Gastrocnemius medialis (tissue), 4 donors: ENCODE measurements around the gene PLN. TPM values are rescaled to one million over a fixed set of nuclear protein-coding genes. Genes with fewer than 3 reads are reported as not detected.

Source experiments
- ATAC-seq, 2 donors: fragments of 150-250 bp; one replicate each; pipeline ENCODE4 v1.9.1; 2016
- DNase-seq, 2 donors: peaks; one replicate each; pipeline ENCODE4 v3.0.0-alpha.2; 2019
- H3K27ac ChIP-seq, 4 donors: fragments of 200-600 bp; sonication (generic); 1 replicate in 1 of 4; 2 replicates in 3 of 4; pipeline ENCODE4 v1.5.1; 2016 to 2018; ENCODE audit warnings: mild to moderate bottlenecking in 2 of 4, moderate library complexity in 1 of 4
- H3K27me3 ChIP-seq, 3 donors: fragments of 200-600 bp; sonication (generic) in 2 of 3; 1 replicate in 1 of 3; 2 replicates in 2 of 3; pipeline versions ENCODE4 v1.5.1 to v1.6.0; 2016 to 2019; ENCODE audit warnings: mild to moderate bottlenecking in 1 of 3, moderate library complexity in 1 of 3
- H3K36me3 ChIP-seq, 2 donors: fragments of 200-600 bp; sonication (generic) in 1 of 2; one replicate each; pipeline ENCODE4 v1.5.1; 2017 to 2018
- H3K4me1 ChIP-seq, 2 donors: fragments of 200-600 bp; sonication (generic) in 1 of 2; one replicate each; pipeline ENCODE4 v1.5.1; 2016 to 2017; ENCODE audit warnings: mild to moderate bottlenecking in 2 of 2
- H3K4me3 ChIP-seq, 4 donors: fragments of 200-600 bp; sonication (generic) in 3 of 4; 1 replicate in 1 of 4; 2 replicates in 3 of 4; pipeline ENCODE4 v1.5.1; 2016 to 2019; ENCODE audit warnings: mild to moderate bottlenecking in 2 of 4
- H3K9me3 ChIP-seq, 3 donors: fragments of 200-600 bp; sonication (generic) in 2 of 3; 1 replicate in 1 of 3; 2 replicates in 2 of 3; pipeline ENCODE4 v1.5.1; 2016 to 2019
- CTCF ChIP-seq, 5 experiments: fragments of 450-650 bp in 3 of 5; fragments of 200-600 bp in 2 of 5; sonication (generic) in 2 of 5; IDR thresholded peaks in 4 of 5; conservative IDR thresholded peaks in 1 of 5; 1 replicate in 4 of 5; 2 replicates in 1 of 5; pipeline ENCODE4 v1.5.1; 2016 to 2019; ENCODE audit warnings: antibody characterized with exemption in 5 of 5, mild to moderate bottlenecking in 3 of 5, moderate library complexity in 3 of 5
- POLR2A ChIP-seq, 2 donors: fragments of 450-650 bp; IDR thresholded peaks; one replicate each; pipeline ENCODE4 v1.6.1; 2017; ENCODE audit warnings: antibody characterized with exemption in 2 of 2, mild to moderate bottlenecking in 2 of 2, moderate library complexity in 2 of 2
- in situ Hi-C, 4 donors: fragments of 200-750 bp; cut with MboI; loops; one replicate each; pipeline versions ENCODE4 v1.15.0 to v1.8.0; 2017; ENCODE audit warnings: low sequenced_read_pairs in 4 of 4
- intact Hi-C: fragments of 100-400 bp; cut with DNase I; formaldehyde crosslinking; loops from one replicate; pipeline ENCODE4 v1.15.1; 2023; ENCODE audit warnings: low total_unique reads
- total RNA-seq, 4 donors: library from RNA; depleted of rRNA; stranded (reverse); fragments of >200 nt; gene quantifications; one replicate each; pipeline versions ENCODE4 v1.1.0 to v1.2.3, GENCODE V29; 2016

PLN gene
- total RNA-seq, 4 donors from 2014 or later: 49.6 to 278 (median 202) TPM

GRCh38 chr6:118546164-118546879, 1.8 kb upstream of the PLN start:
- no peaks in the 10 kb centered on the region for H3K9me3 ChIP-seq
- no peak overlapping the region for H3K4me3 ChIP-seq
- H3K36me3 ChIP-seq: no peaks in the 10 kb centered on the region
- intact Hi-C loops: no loop called here
- ATAC-seq (no peak), DNase-seq (no peak)
- in situ Hi-C loops: loop anchor here in 1 of 4 donors (25.0 kb wide), 1 partner anchor 259 kb away; no protein-coding TSS in a partner anchor
- peak overlapping the region; percentile 88 to 95 (median 94) for H3K27ac ChIP-seq
- H3K4me1 ChIP-seq: peaks cover 18 to 28% of the 10 kb centered on the region in 2 donors
- no peaks in the 10 kb centered on the region for H3K27me3 ChIP-seq
- TF ChIP-seq CTCF (IDR thresholded peaks at IDR 0.05 in 4 of 5, conservative IDR thresholded peaks at IDR 0.05 in 1 of 5) (no peak), POLR2A (IDR thresholded peaks at IDR 0.05) (no peak)

GRCh38 chr6:118546880-118547218, 1.2 kb upstream of the PLN start:
- intact Hi-C loops (no loop called here), in situ Hi-C loops (loop anchor here in 1 of 4 donors (25.0 kb wide), 1 partner anchor 260 kb away; no protein-coding TSS in a partner anchor)
- ATAC-seq (no peak), DNase-seq (no peak)
- H3K4me1 ChIP-seq: peaks cover 24 to 33% of the 10 kb centered on the region in 2 donors
- no peaks in the 10 kb centered on the region for H3K36me3 ChIP-seq
- H3K27ac ChIP-seq: peak overlapping the region; percentile 88 to 95 (median 94)
- TF ChIP-seq CTCF (IDR thresholded peaks at IDR 0.05 in 4 of 5, conservative IDR thresholded peaks at IDR 0.05 in 1 of 5) (no peak), POLR2A (IDR thresholded peaks at IDR 0.05) (no peak)
- H3K4me3 ChIP-seq: peak overlapping the region; percentile 34 to 65 (median 52)
- H3K9me3 ChIP-seq: no peaks in the 10 kb centered on the region
- H3K27me3 ChIP-seq: no peaks in the 10 kb centered on the region

- Histone ChIP-seq H3K4me1 (peaks cover 36 to 49% of the 10 kb centered on the region in 2 donors), H3K9me3 (no peaks in the 10 kb centered on the region), H3K27ac (peak overlapping the region; percentile 88 to 95 (median 94)), H3K27me3 (no peaks in the 10 kb centered on the region), H3K36me3 (no peaks in the 10 kb centered on the region), H3K4me3 (peak overlapping the region; percentile 34 to 65 (median 52))
- ATAC-seq (no peak), DNase-seq (no peak)
- in situ Hi-C loops (loop anchor here in 1 of 4 donors (25.0 kb wide), 1 partner anchor 261 kb away; no protein-coding TSS in a partner anchor), intact Hi-C loops (no loop called here)
- no peak for TF ChIP-seq POLR2A (IDR thresholded peaks at IDR 0.05)
- no peak for TF ChIP-seq CTCF (IDR thresholded peaks at IDR 0.05 in 4 of 5, conservative IDR thresholded peaks at IDR 0.05 in 1 of 5)
Measured at GRCh38 chr6:118548613-118549012, 517 bp downstream of the PLN start.

- H3K27me3 ChIP-seq: no peaks in the 10 kb centered on the region
- H3K36me3 ChIP-seq: no peaks in the 10 kb centered on the region
- peak; percentile 78 to 81 for ATAC-seq
- H3K4me1 ChIP-seq: peaks cover 58 to 63% of the 10 kb centered on the region in 2 donors
- DNase-seq: no peak
- peak overlapping the region; percentile 88 to 95 (median 94) for H3K27ac ChIP-seq
- in situ Hi-C loops (loop anchor here in 1 of 4 donors (10.0 kb wide), 1 partner anchor 267 kb away; no protein-coding TSS in a partner anchor), intact Hi-C loops (loop anchor here (2.0 to 10.0 kb wide), 4 partner anchors 179 to 1277 kb away; partner anchors contain the start of gene ASF1A)
- H3K4me3 ChIP-seq: peak overlapping the region; percentile 34 to 65 (median 52)
- TF ChIP-seq POLR2A (IDR thresholded peaks at IDR 0.05): no peak
- TF ChIP-seq CTCF (IDR thresholded peaks at IDR 0.05 in 4 of 5, conservative IDR thresholded peaks at IDR 0.05 in 1 of 5): peak; percentile 56 to 75 (median 72)
- no peaks in the 10 kb centered on the region for H3K9me3 ChIP-seq
Measured at GRCh38 chr6:118551063-118552053, 3.3 kb downstream of the PLN start.
